C4-2B (cell line): ENCODE data around the gene FIGNL1.

ENCODE experiments used
- H3K27ac ChIP-seq: fragments of 450-650 bp; 2 replicates; pipeline ENCODE4 v1.5.1; 2017
- ZFX ChIP-seq: fragments of 450-650 bp; IDR thresholded peaks from 2 replicates; pipeline ENCODE4 v1.6.1; 2017
- TF ChIP-seq, protein P1 (sequence below): fragments of 450-650 bp; conservative IDR thresholded peaks from 2 replicates; pipeline ENCODE4 v1.5.1; 2017; ENCODE audit warnings: mild to moderate bottlenecking

The FIGNL1 gene

DNA sequence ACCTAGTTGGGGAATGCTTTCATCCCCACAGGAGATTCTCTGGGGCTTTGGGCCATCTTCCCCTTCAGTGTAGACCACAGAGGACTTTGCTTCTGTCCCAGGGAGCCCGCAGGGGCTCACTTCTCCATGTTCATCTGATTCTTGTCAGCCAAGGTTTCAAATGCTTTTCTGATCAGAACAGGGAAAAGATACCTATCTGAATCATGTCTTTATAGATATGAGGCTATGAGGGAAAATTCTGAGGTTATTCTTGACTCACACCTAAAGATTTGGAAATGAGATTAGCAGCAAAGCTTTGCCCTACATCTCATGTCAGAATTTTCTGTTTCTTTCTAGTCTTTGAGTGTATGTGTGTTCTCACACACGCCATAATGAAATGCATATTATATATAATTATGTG lies 53.3 kb downstream of the FIGNL1 start:
- no peak for TF ChIP-seq ZFX
- TF ChIP-seq, protein P1, sequence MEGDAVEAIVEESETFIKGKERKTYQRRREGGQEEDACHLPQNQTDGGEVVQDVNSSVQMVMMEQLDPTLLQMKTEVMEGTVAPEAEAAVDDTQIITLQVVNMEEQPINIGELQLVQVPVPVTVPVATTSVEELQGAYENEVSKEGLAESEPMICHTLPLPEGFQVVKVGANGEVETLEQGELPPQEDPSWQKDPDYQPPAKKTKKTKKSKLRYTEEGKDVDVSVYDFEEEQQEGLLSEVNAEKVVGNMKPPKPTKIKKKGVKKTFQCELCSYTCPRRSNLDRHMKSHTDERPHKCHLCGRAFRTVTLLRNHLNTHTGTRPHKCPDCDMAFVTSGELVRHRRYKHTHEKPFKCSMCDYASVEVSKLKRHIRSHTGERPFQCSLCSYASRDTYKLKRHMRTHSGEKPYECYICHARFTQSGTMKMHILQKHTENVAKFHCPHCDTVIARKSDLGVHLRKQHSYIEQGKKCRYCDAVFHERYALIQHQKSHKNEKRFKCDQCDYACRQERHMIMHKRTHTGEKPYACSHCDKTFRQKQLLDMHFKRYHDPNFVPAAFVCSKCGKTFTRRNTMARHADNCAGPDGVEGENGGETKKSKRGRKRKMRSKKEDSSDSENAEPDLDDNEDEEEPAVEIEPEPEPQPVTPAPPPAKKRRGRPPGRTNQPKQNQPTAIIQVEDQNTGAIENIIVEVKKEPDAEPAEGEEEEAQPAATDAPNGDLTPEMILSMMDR: no peak

DNA sequence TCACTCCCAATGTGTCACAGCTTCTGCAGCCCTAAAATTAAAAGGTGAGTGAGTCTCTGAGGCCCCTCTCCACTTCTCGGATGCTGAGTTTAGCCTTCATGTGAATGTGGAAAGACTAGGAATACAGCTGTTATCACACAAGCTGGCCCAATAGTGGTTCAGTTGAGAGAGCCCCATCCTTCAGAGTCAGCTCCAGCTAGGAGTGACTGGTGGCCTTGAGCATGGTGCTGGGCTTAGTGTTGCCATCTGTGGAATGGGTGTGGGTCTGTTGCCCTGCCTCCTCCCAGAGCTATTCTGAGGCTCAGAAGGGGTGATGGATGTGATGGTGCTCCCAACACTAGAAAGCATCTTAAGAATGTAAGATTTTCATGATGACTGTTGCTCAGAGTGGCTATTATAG lies 55.8 kb downstream of the FIGNL1 start:
- H3K27ac ChIP-seq: no peak overlapping the region
- TF ChIP-seq, protein P1: no peak
- no peak for TF ChIP-seq ZFX

More for the DNA sequence above, 53.3 kb downstream of the FIGNL1 start:
- H3K27ac ChIP-seq: no peak overlapping the region
